ENCODE measurements around the gene SAMD4B.

DNA sequence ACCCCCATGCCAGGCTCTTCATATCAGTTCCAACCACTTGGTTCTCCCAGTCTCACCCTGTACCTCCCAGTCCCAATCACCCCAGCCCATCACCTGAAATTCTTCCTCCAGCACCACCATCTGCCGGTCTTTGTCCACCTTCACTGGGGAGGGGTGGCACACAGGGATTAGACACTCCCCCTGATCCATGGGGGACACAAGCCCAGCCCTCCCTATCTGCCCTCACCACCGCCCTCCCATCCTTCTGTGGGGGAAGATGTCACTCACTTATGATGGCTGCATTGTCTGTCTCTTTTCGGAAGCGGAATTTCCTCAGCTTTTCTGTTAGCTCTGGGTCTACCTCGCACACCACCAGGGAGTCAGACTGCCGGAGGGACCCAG lies 7.1 kb upstream of the SAMD4B start:
- TF ChIP-seq, protein P1, sequence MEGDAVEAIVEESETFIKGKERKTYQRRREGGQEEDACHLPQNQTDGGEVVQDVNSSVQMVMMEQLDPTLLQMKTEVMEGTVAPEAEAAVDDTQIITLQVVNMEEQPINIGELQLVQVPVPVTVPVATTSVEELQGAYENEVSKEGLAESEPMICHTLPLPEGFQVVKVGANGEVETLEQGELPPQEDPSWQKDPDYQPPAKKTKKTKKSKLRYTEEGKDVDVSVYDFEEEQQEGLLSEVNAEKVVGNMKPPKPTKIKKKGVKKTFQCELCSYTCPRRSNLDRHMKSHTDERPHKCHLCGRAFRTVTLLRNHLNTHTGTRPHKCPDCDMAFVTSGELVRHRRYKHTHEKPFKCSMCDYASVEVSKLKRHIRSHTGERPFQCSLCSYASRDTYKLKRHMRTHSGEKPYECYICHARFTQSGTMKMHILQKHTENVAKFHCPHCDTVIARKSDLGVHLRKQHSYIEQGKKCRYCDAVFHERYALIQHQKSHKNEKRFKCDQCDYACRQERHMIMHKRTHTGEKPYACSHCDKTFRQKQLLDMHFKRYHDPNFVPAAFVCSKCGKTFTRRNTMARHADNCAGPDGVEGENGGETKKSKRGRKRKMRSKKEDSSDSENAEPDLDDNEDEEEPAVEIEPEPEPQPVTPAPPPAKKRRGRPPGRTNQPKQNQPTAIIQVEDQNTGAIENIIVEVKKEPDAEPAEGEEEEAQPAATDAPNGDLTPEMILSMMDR (IDR thresholded peaks at IDR 0.05) = no peak
- no peak for TF ChIP-seq POLR2A (IDR thresholded peaks at IDR 0.05)
- TF ChIP-seq POLR2AphosphoS5 (IDR thresholded peaks at IDR 0.05) = no peak
- no peak for TF ChIP-seq EP300 (IDR thresholded peaks at IDR 0.05; ENCODE audit: low read depth)
